IPS-18a (cell line): ENCODE data around the gene TCERG1.

Source experiments
- H3K27ac ChIP-seq: one replicate; pipeline ENCODE4 v1.5.1; 2013; ENCODE audit warnings: low read length
- H3K27me3 ChIP-seq: one replicate; pipeline ENCODE4 v1.6.1; 2013; ENCODE audit warnings: mild to moderate bottlenecking, low read length; ENCODE audit not compliant: control insufficient read depth, insufficient read depth
- H3K36me3 ChIP-seq: one replicate; pipeline ENCODE4 v1.6.1; 2013; ENCODE audit warnings: low read depth, low read length; ENCODE audit not compliant: control insufficient read depth
- H3K4me1 ChIP-seq: one replicate; pipeline ENCODE4 v1.6.1; 2013; ENCODE audit warnings: low read depth, low read length; ENCODE audit not compliant: control insufficient read depth
- H3K4me3 ChIP-seq: one replicate; pipeline ENCODE4 v1.5.1; 2013; ENCODE audit warnings: low read length
- H3K9ac ChIP-seq: one replicate; pipeline ENCODE4 v1.6.1; 2013; ENCODE audit warnings: mild to moderate bottlenecking, low read length, moderate library complexity
- H3K9me3 ChIP-seq: one replicate; pipeline ENCODE4 v1.6.1; 2013; ENCODE audit warnings: low read depth, low read length; ENCODE audit not compliant: control insufficient read depth

The TCERG1 gene

DNA sequence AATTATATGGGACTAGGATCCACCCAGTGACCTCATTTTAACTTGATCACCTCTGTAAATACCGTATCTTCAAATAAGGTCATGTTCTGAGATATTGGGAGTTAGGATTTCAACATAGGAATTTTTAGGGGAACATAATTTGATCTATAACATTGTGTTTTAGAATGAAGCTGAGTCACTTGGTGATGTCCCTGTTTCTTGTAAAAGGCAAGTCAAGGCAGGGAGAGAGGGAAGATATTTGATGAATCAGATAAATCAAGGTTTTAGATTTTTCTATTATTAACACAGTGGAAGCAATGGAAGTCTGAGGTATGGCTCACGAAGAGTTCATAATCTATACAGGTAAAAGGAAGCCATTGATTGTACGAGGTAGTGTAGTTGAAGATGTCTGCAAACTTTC, 80.7 kb downstream of the TCERG1 start:
- no peak overlapping the region for H3K4me3 ChIP-seq
- H3K9me3 ChIP-seq, result no peaks in the 10 kb centered on the region
- no peaks in the 10 kb centered on the region for H3K27me3 ChIP-seq
- H3K27ac ChIP-seq, result no peak overlapping the region
- no peak overlapping the region for H3K9ac ChIP-seq
- H3K36me3 ChIP-seq, result no peaks in the 10 kb centered on the region
- H3K4me1 ChIP-seq, result no peaks in the 10 kb centered on the region

DNA sequence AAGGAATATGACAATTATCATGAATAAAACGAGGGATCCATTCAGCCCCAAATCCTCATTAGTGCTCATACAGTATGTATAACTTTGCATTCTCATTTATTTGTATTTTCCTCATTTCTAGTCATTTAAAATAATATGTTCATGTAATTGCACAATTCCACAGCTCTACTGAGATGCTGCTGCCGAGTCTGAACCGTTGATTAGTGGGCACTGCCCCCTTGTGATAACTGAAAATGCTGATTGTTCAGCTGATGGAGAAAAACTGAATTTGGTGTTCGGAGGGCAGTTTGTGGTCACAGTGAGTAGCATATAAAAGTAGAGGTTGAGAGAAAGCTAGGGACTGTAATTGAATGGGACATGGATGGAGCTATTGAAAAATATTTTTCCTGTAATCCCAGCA, 81.1 kb downstream of the TCERG1 start:
- H3K36me3 ChIP-seq, result no peaks in the 10 kb centered on the region
- H3K4me1 ChIP-seq, result no peaks in the 10 kb centered on the region
- H3K27me3 ChIP-seq, result no peaks in the 10 kb centered on the region
- no peak overlapping the region for H3K4me3 ChIP-seq
- no peak overlapping the region for H3K9ac ChIP-seq
- H3K27ac ChIP-seq, result no peak overlapping the region
- no peaks in the 10 kb centered on the region for H3K9me3 ChIP-seq

DNA sequence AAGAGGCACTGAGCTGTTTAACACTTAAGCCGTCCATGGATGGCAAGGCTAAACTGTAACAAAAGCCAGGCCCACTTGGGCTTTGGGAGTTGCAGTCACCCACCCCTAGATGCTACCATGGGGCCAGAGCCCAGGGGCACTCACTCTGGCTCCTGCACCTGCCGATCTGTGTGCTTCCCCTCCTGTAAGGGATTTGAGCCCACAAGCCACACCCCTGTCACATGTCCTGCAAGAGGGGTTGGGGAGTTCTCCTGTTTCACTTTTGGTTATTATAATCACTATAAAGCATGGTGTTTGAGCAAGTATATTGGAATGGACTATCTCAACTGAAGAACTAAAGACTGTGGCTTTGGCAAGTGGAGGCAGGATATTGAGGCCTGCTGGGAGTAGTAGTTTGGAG, 82.9 kb downstream of the TCERG1 start:
- no peak overlapping the region for H3K4me3 ChIP-seq

DNA sequence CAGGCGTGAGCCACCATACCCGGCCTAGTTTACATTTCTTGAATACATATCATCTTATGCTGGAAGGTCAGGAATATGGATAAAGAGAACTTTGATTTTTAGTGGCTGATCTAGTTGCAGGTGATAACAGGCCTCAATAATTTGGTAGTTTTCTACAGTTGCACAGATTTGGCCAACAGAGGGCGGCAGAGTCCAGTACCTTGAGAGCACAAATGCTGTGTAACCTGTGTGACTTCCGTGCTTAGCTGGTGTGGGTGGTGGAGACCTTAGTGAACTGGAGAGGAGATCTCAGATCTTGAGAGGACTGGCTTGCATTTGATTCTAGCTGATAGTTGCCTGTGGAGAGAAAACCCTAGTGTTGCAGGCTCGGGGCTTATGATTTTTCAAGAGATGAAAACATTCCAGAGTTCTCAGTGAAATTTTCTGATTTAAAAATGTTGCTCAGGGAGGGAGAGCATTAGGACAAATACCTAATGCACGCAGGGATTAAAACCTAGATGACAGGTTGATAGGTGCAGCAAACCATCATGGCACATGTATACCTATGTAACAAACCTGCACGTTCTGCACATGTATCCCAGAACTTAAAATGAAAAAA, 86.2 kb downstream of the TCERG1 start:
- H3K4me3 ChIP-seq, result no peak overlapping the region
- H3K9ac ChIP-seq, result no peak overlapping the region
- H3K4me1 ChIP-seq, result peaks cover 6% of the 10 kb centered on the region
- H3K9me3 ChIP-seq, result no peaks in the 10 kb centered on the region
- no peaks in the 10 kb centered on the region for H3K27me3 ChIP-seq
- H3K36me3 ChIP-seq, result no peaks in the 10 kb centered on the region
- H3K27ac ChIP-seq, result no peak overlapping the region

More for the DNA sequence above, 82.9 kb downstream of the TCERG1 start:
- Histone ChIP-seq H3K4me1 (peaks cover 6% of the 10 kb centered on the region), H3K27me3 (no peaks in the 10 kb centered on the region), H3K27ac (no peak overlapping the region), H3K9ac (no peak overlapping the region), H3K9me3 (no peaks in the 10 kb centered on the region), H3K36me3 (no peaks in the 10 kb centered on the region)

DNA sequence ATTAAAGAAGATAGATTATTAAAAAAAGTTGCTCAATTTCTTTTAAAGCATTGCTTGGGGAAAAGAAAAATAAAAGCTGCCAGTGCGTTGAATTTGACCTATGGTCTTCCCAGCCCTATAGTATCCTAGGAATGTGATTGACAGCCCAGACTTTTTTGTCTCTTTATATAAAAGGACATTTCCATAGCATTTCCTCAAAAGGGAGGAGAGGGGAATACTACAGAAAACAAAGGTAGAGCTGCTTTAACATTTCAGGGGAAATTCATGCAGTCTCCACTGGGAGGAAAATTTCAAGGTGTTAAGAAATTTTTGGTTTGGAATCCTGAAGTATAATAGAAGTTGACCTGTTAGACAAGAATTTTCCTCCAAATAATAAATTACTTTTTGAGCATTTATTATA, 86.7 kb downstream of the TCERG1 start:
- H3K9ac ChIP-seq, result no peak overlapping the region
- no peak overlapping the region for H3K27ac ChIP-seq
- no peak overlapping the region for H3K4me3 ChIP-seq
- peaks cover 6% of the 10 kb centered on the region for H3K4me1 ChIP-seq
- no peaks in the 10 kb centered on the region for H3K27me3 ChIP-seq
- H3K9me3 ChIP-seq, result no peaks in the 10 kb centered on the region
- H3K36me3 ChIP-seq, result no peaks in the 10 kb centered on the region

DNA sequence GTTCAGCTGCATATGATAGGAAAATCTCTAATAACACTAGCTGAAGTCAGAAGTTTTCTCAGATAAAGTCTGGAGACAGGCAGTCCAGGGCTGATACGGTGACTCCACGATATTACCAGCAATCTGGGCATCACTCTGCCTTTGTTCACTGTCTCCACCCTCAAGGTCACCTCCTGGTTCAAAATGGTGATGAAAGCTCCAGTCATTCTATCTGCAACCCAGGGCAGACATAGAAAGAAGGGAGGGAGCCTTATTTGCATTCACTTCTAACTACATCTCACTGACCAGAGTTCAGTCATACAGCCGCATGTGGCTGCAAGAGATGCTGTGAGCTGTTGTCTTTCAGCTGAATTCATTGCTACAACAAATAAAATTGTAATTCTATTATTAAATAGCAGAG, 91.3 kb downstream of the TCERG1 start:
- H3K4me3 ChIP-seq, result no peak overlapping the region

DNA sequence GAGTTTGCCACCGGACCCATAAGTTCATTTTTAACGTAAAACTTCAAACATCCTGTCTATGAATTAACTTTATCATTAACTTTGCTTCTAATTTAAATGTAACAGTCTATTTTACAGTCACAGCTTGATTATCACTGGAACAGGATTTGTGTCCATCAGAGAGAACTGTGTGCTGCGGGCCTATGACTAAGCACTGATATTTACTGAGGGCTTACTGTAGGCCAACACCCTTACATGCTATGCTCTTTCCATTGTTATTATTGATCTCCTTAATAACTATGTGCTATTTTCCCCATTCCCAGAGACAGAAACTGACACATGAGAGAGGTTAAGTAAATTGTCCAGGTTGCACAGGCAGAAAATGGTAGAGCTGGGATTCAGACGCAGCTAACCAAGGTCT, 92.8 kb downstream of the TCERG1 start:
- Histone ChIP-seq H3K9ac (no peak overlapping the region), H3K27me3 (no peaks in the 10 kb centered on the region), H3K36me3 (no peaks in the 10 kb centered on the region), H3K9me3 (no peaks in the 10 kb centered on the region), H3K27ac (no peak overlapping the region), H3K4me1 (no peaks in the 10 kb centered on the region), H3K4me3 (no peak overlapping the region)

More for the DNA sequence above, 91.3 kb downstream of the TCERG1 start:
- no peaks in the 10 kb centered on the region for H3K9me3 ChIP-seq
- no peaks in the 10 kb centered on the region for H3K36me3 ChIP-seq
- H3K27me3 ChIP-seq, result no peaks in the 10 kb centered on the region
- no peak overlapping the region for H3K9ac ChIP-seq
- no peak overlapping the region for H3K27ac ChIP-seq
- H3K4me1 ChIP-seq, result peaks cover 6% of the 10 kb centered on the region

DNA sequence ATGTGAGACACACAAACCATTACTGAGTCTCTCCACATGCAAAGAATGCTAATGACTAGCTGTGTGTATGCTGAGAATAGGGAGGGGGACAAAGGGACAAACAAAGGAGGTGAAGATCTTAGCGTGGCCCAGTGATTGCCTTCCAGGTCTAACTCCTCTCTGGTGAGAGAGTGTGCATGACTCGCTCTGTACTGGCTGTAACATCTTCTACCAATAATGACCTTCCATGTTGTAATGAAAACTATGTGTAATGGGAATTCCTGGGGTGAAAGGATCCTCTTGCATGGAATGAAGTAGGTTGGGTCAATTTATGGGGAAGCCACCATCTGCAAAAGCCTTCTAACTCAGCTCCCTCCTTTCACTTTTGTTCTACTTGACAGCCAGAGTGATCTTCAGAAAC, 93.3 kb downstream of the TCERG1 start:
- no peaks in the 10 kb centered on the region for H3K27me3 ChIP-seq
- no peak overlapping the region for H3K4me3 ChIP-seq
- H3K9me3 ChIP-seq, result no peaks in the 10 kb centered on the region
- H3K4me1 ChIP-seq, result no peaks in the 10 kb centered on the region
- no peak overlapping the region for H3K27ac ChIP-seq
- no peaks in the 10 kb centered on the region for H3K36me3 ChIP-seq
- no peak overlapping the region for H3K9ac ChIP-seq

DNA sequence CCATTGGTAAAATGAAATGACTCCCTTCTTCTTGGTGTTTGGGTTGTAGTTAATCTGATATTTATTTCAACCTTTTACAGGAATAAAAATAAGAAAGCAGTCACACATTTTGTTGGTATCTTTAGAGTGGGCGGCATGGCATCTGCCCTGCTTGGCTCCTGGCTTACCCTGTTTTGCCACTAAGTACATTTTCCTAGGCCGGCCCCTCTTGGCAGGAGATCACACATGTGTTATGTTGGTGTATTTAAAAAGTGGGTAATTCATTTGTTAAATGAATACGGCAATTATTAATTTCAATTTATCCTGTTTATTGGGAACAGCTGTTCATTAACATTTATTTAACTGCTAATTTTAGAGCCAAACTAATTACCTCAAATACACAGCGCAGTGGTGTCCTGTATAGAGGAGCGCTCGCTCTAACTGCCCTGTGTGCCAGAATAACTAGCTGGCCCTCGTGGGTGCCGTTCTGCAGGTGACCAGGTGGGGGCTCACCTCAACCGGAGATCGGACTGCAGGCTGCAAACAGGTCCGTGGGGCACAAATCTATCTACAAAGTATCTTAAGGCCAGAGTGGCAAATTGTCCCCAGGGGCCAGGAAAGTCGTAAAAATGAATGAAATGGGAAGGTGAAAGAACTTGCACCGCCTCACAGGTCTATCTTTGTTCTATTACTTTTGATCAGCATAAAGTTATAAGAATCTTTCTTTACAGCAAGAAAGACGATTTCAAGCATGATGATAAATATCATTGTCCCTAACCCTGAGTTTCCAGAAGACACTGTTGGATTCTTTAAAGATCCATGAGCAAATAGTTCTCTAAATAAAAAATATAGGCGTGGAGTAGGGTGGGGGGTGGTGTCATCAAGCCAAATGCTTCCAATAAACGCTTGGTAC, 95.1 kb downstream of the TCERG1 start:
- Histone ChIP-seq H3K9me3 (no peaks in the 10 kb centered on the region), H3K36me3 (no peaks in the 10 kb centered on the region), H3K9ac (no peak overlapping the region), H3K27me3 (no peaks in the 10 kb centered on the region), H3K4me1 (no peaks in the 10 kb centered on the region), H3K27ac (no peak overlapping the region), H3K4me3 (no peak overlapping the region)

DNA sequence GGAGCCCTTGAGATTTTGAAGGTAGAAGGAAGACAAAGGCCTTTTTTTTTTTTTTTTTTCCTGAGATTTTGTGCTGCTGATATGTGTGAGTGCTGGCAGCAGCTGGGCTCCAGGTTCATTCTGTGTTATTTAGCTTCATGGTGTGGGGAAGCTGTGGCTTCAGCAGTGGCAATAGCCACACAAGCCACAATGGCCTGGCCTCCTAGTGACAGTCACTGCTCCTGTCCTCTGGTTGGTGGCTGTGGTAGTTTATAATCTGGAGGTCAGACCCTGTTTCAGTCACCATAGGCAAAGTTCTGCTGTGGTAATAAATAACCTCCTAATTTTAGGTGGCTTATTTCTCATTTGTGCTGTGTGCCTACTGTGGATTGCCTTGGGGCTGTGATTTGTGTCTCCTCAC, 97.1 kb downstream of the TCERG1 start:
- Histone ChIP-seq H3K27me3 (no peaks in the 10 kb centered on the region), H3K9ac (no peak overlapping the region), H3K4me1 (no peaks in the 10 kb centered on the region), H3K9me3 (no peaks in the 10 kb centered on the region), H3K27ac (no peak overlapping the region), H3K4me3 (no peak overlapping the region), H3K36me3 (no peaks in the 10 kb centered on the region)

DNA sequence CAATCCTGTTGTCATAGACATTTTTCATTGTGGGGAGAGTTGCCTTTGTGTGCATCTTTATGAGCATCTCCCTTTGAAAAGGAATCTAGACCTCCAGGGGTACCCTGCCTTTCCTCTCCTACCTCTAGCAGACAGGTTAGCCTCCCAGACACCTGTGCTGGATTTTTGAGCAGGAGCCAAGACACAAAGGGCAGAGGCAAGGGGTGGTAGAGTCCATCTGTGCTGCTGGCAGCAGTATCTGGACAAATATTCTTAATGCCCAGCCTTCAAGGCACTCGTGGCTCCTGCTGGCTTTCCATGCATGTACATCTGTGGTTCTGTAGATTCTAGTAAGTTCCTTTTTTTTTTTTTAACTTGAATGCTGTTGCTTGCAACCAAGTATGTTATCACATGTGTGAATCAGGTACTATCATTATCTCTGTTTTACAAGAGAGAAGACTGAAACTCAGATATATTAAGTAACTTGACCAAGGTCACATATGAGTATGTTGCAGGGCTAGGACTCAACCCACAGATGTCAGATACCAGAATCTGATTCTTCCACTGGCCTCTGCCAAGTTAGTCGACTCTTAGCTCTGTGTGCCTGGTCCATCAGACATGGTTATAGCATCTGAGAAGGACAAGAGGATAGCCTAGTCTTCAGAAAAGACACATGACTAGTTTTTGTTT, 101.8 kb downstream of the TCERG1 start:
- no peak overlapping the region for H3K9ac ChIP-seq

More for the DNA sequence above, 101.8 kb downstream of the TCERG1 start:
- Histone ChIP-seq H3K4me1 (no peaks in the 10 kb centered on the region), H3K9me3 (no peaks in the 10 kb centered on the region), H3K27me3 (no peaks in the 10 kb centered on the region), H3K4me3 (no peak overlapping the region), H3K27ac (no peak overlapping the region), H3K36me3 (no peaks in the 10 kb centered on the region)
